GM19438 (cell line): ENCODE results near the gene SERTM2.
A peak's percentile ranks its signal among the peaks of the same experiment; 100 is the strongest.
"Not testable (repeated sequence)": the region's sequence is repeated elsewhere in the genome, so short reads cannot be mapped to it uniquely, and the experiment has no call there.

Experiments used
- ATAC-seq: cut with Tn5 transposase; IDR thresholded peaks from one replicate; pipeline ENCODE4 v1.9.1; 2021; ENCODE audit warnings: low read depth; ENCODE audit not compliant: unreplicated experiment

The SERTM2 gene

DNA sequence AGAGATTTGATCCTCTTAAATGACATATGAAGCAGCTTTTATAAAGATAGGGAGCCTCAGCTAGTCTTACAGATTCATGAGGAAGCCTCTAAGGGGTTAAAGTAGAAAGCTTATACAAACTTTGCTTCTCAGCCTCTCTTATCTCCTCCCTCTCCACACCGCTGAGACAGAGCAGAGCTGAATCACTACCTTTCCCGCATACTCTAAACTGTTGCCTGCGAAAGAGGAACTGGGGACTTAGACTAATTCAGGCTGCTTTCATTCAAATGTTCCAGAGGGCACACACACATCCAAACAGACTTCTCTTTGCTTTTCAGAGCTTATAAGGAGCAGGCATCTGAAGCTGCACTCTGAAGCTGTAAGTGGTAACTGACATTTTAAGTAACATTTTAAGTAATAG is at the start of gene SERTM2:
Gene SERTM2, plus strand, starts transcription at position 169 of the 400 bp plus-strand sequence. CDS start 7,213 bp downstream, outside the sequence.
- ATAC-seq = peak; percentile 90

DNA sequence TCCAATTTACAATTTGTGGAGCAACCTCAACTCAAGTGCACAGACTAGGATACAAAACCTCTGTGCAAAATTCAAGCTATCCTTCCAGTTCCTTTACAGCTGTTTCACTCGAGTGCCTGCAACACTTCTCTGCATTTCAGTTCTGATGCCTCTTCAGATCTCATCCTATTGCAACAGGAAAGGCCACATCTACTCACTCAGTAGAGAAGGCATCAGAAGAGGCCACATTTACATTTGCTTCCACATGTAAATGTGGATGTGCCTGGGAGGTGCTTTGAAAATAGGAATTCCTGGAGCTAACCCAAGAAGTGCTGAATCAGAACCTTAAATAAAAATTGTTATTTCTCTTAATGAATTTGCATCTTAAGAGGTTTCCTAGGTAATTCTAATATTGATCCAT is 45.8 kb upstream of the SERTM2 start:
- no peak for ATAC-seq

DNA sequence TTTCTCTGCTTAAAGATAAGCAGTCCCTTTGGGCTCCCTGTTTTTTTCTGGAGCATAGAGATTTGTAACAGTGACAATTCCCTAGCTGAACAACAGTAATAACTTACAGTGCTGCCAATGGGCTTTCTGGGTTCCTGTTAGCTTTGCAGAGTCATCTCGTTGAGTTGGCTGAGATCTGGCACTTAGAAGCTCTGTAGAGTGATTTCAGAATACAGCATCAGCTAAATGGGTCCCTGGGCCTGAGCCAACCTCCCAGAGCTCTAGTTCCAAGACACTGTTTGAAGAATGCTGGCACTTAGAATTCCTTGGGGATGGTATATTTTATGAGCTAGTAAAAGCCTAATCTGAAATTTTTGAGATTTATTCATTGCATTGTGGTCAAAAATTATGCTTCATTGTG is 43.5 kb upstream of the SERTM2 start:
- no peak for ATAC-seq

DNA sequence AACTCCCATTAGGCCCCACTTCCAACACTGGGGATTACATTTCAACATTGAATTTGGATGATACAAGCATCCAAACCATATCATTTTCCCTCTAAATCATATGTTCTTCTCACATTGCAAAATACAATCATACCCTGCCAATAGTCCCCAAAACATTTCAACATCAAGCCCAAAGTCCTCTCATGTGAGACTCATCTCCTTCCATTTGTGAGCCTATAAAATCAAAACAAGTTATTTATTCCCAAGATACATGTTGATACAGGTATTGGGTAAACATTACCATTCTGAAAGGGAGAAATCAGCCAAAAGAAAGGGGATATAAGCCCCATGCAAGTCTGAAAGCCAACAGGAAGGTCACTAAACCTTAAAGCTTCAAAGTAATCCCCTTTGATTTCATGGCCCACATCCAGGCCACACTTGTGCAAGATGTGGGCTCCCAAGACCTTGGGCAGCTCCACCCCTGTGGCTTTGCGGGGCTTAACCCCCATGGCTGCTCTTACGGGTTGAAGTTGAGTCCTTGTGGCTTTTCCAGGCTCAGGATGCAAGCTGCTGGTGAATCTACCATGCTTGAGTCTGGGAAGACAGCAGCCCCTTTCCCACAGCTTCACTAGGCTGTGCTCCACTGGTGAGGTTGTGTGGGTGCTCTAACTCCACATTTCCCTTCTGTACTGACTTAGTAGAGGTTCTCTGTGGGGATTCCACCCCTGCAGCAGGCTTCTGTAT is 40.6 kb upstream of the SERTM2 start:
- ATAC-seq = no peak

- ATAC-seq = no peak
Measured at GRCh38 chrX:111481896-111482295, 29.5 kb upstream of the SERTM2 start.

- peak; percentile 75 for ATAC-seq
Measured at GRCh38 chrX:111483135-111483534, 28.3 kb upstream of the SERTM2 start.

DNA sequence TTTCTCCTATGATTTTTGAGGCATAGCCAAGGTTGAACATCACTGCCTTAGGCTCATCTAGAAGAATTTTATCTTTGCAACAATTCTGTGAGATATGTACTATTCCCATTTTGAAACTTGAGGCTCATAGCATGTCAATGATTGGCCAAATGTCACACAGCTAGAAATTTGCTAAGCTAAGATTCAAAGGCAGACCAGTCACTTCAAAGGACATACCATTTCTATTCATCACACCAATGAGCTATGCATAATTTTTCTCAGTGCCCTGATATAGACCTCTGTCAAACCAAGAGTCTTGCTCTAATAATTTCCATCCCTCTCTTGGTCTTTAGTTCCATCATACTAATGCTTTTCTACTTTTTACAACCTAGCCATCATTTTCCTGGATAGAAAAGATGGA is 27.6 kb upstream of the SERTM2 start:
- ATAC-seq = no peak

DNA sequence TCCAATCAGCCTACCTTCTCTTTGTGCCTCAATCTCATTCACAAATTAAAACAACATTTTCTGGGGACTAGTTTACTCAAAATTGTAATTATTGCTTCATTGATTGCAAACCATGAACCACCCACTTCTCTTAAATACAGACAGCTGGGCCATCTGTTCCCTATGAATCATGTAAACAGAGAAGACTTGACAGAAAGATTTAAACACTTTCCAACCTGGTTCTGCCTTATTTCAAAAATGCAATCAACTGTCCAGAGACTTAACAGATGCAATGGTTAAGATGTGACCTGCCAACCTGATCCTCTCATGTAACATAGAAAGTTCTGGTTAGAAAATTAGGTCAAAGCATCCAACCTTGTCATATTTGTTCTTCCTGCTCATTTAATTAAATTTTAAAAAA is 20.8 kb upstream of the SERTM2 start:
- no peak for ATAC-seq

- no peak for ATAC-seq
Measured at GRCh38 chrX:111492085-111492484, 19.4 kb upstream of the SERTM2 start.

GRCh38 chrX:111498538-111499103 is 12.8 kb upstream of the SERTM2 start:
- no peak for ATAC-seq

DNA sequence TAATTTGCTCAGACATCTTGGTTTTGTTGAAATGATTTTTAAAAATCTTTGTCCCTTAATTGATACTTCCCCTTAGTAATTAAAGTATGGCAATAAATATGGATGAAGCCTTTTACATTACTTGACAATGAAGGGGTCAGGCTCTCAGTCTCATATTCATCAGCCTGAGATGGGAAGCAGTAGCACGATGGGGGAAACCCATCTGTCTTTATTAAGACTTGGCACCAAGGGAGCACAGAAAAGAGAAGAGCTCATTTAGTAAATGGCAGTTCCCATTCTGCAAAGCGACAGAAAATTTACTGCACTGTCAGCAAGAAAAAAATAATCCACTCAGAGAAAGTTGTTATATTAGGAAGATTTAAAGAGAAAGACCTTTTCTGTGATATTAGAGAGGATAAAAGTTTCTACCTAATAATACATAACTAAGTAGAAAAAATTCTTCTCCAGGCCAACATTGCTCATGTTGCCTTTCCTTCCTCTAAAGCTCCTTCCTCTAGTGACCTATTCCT is 7.9 kb upstream of the SERTM2 start:
- no peak for ATAC-seq

- ATAC-seq = no peak
Measured at GRCh38 chrX:111504941-111505340, 6.5 kb upstream of the SERTM2 start.

- no peak for ATAC-seq
Measured at GRCh38 chrX:111505783-111506182, 5.7 kb upstream of the SERTM2 start.

DNA sequence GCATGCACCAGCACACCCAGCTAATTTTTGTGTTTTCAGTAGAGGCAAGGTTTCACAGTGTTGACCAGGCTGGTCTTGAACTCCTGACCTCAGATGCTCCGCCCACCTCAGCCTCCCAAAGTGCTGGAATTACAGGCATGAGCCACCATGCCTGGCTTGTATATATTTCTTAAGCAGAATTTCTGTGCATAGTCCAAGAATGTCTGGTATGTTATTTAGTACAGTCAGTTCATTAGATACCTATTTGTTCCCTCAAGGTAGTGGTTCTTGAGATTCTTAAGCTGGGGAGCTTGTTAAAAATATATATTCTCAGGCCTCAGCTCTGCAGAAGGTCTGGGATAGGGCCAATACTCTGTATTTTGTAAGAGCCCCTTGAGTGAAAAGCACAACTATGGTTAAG is 4.6 kb upstream of the SERTM2 start:
- no peak for ATAC-seq

- no peak for ATAC-seq
Measured at GRCh38 chrX:111507933-111508332, 3.5 kb upstream of the SERTM2 start.

GRCh38 chrX:111515298-111515697 is 3.9 kb downstream of the SERTM2 start:
- ATAC-seq = no peak

GRCh38 chrX:111518667-111519066 is 7.2 kb downstream of the SERTM2 start:
- no peak for ATAC-seq

DNA sequence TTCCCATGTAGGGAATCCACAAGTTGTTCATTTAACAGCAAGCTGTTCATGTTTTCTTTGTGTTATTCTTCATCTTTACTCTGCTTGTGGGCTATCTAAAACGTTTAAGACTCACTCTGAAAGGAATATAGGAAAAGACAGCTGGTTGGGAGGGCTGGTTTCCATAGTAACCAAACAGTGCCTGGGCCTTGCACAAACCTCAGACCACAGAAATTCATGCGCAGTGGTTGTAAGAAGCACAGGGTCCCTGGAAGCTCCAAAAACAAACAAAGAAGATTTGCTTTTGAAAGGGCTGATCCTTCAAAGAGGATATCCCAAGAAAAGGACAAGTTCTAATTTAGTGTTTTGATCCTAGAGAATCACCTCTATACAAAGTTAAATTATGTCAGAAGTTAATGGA is 7.8 kb downstream of the SERTM2 start:
- peak; percentile 66 for ATAC-seq

- no peak for ATAC-seq
Measured at GRCh38 chrX:111520506-111520905, 9.1 kb downstream of the SERTM2 start.

DNA sequence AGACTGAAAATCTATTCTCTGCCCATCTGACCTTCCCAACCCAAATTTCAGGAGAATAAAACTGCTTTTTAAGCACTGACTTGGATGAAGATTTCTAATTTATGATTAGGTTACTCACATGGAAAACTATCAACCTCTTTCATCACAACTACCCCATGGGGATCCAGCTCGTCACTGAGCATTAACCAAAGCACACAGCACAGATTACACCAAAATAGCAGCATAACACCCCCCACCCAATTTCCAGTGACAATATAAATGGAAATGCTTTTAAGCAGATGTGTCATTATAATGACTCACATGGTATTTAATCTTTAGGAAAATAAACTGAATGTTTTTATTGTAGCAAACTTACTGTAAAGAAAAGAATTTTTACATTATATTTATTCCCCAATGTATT is 9.7 kb downstream of the SERTM2 start:
- ATAC-seq = no peak

- no peak for ATAC-seq
Measured at GRCh38 chrX:111543212-111543741, 31.8 kb downstream of the SERTM2 start.

- ATAC-seq = not testable (repeated sequence)
Measured at GRCh38 chrX:111549235-111549634, 37.8 kb downstream of the SERTM2 start.
